Measurements from ENCODE around the gene USP13. TPM values are rescaled to one million over a fixed set of nuclear protein-coding genes. Genes with fewer than 3 reads are reported as not detected.

The USP13 gene
- total and polyA plus RNA-seq, 2 of the 13 experiments (the other 11 are each of a cell fraction or from before 2014, with no cell fraction given) = 15.9 to 36.7 TPM

DNA sequence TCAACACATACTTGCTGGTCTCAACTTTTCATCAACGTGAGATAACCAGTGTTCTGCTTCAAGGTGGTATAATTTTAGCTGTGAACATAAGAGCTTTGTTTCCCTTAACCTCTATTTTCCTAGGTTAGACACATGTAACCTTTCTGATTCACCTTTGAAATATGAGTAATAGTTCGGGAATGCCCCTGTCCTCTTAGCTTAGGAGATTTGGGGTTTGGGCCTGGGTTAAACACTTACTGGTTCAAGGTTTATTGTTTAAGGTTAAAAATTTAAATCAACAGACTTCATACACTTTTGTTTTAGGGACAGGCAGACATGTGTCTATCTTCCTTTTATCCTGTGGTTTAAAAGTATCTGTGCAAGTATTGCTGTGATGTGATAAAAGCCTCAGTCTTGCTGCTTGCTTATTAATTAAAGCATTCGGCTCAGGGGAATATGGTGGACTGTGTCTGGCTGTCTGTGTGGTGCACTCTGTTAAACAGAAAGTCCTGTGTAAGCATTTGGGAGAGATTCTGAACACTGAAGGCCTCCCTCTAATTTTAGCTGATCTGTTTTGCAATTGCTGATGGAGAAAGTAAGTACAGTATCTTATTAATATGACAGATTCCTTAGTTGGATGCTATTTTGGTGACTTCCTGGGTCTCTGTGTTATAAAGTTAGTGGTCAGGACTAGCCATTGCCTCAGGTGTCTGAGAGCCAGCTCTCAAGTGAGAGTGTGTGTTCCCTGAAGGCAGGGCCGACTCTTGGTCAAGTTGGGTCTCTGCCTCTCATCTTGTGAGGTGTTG is 81.8 kb downstream of the USP13 start (continued):
- TF ChIP-seq, protein P1, sequence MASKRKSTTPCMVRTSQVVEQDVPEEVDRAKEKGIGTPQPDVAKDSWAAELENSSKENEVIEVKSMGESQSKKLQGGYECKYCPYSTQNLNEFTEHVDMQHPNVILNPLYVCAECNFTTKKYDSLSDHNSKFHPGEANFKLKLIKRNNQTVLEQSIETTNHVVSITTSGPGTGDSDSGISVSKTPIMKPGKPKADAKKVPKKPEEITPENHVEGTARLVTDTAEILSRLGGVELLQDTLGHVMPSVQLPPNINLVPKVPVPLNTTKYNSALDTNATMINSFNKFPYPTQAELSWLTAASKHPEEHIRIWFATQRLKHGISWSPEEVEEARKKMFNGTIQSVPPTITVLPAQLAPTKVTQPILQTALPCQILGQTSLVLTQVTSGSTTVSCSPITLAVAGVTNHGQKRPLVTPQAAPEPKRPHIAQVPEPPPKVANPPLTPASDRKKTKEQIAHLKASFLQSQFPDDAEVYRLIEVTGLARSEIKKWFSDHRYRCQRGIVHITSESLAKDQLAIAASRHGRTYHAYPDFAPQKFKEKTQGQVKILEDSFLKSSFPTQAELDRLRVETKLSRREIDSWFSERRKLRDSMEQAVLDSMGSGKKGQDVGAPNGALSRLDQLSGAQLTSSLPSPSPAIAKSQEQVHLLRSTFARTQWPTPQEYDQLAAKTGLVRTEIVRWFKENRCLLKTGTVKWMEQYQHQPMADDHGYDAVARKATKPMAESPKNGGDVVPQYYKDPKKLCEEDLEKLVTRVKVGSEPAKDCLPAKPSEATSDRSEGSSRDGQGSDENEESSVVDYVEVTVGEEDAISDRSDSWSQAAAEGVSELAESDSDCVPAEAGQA (IDR thresholded peaks at IDR 0.05; ENCODE audit: low read depth) = no peak
- TF ChIP-seq, protein P1 (CRISPR knock-in tag; IDR thresholded peaks at IDR 0.05; ENCODE audit: borderline replicate concordance) = no peak
- TF ChIP-seq JUND (CRISPR knock-in tag; IDR thresholded peaks at IDR 0.05) (peak; percentile 90), NFIC (IDR thresholded peaks at IDR 0.05; ENCODE audit: low read length) (peak; percentile 83; the same call in 1 of the 2 replicates), MED1 (CRISPR knock-in tag; IDR thresholded peaks at IDR 0.05) (peak; percentile 88), ZNF773 (CRISPR knock-in tag; IDR thresholded peaks at IDR 0.05; ENCODE audit: borderline replicate concordance) (no peak), ZNF839 (CRISPR knock-in tag; IDR thresholded peaks at IDR 0.05; ENCODE audit: borderline replicate concordance) (no peak), FOXO1 (CRISPR knock-in tag; IDR thresholded peaks at IDR 0.05) (peak; percentile 58; the same call in 1 of the 2 replicates), ASH2L (IDR thresholded peaks at IDR 0.05; ENCODE audit: insufficient read length, low read depth, low read length) (peak; percentile 36), CHD4 (IDR thresholded peaks at IDR 0.05; ENCODE audit: borderline replicate concordance, low read length) (no peak), BRCA1 (CRISPR knock-in tag; IDR thresholded peaks at IDR 0.05) (no peak), PHF8 (CRISPR knock-in tag; IDR thresholded peaks at IDR 0.05) (no peak), FOXK1 (CRISPR knock-in tag; IDR thresholded peaks at IDR 0.05; ENCODE audit: borderline replicate concordance, low read depth) (peak; percentile 17; the same call in 1 of the 2 replicates), RBFOX2 (IDR thresholded peaks at IDR 0.05; ENCODE audit: low read depth, low read length) (0 out of 2 replicates have a peak, but pooled peaks have one; percentile 23), SOX6 (IDR thresholded peaks at IDR 0.05) (no peak), SOX6 (CRISPR knock-in tag; IDR thresholded peaks at IDR 0.05) (peak; percentile 92), ZNF431 (CRISPR knock-in tag; IDR thresholded peaks at IDR 0.05; ENCODE audit: borderline replicate concordance, low read depth) (no peak), POGZ (CRISPR knock-in tag; IDR thresholded peaks at IDR 0.05) (0 out of 2 replicates have a peak, but pooled peaks have one; percentile 22), ZNF598 (CRISPR knock-in tag; IDR thresholded peaks at IDR 0.05; ENCODE audit: borderline replicate concordance) (no peak)
- TF ChIP-seq, protein P2, sequence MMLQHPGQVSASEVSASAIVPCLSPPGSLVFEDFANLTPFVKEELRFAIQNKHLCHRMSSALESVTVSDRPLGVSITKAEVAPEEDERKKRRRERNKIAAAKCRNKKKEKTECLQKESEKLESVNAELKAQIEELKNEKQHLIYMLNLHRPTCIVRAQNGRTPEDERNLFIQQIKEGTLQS (CRISPR knock-in tag; IDR thresholded peaks at IDR 0.05) = peak; percentile 90
- TF ChIP-seq, protein P3, sequence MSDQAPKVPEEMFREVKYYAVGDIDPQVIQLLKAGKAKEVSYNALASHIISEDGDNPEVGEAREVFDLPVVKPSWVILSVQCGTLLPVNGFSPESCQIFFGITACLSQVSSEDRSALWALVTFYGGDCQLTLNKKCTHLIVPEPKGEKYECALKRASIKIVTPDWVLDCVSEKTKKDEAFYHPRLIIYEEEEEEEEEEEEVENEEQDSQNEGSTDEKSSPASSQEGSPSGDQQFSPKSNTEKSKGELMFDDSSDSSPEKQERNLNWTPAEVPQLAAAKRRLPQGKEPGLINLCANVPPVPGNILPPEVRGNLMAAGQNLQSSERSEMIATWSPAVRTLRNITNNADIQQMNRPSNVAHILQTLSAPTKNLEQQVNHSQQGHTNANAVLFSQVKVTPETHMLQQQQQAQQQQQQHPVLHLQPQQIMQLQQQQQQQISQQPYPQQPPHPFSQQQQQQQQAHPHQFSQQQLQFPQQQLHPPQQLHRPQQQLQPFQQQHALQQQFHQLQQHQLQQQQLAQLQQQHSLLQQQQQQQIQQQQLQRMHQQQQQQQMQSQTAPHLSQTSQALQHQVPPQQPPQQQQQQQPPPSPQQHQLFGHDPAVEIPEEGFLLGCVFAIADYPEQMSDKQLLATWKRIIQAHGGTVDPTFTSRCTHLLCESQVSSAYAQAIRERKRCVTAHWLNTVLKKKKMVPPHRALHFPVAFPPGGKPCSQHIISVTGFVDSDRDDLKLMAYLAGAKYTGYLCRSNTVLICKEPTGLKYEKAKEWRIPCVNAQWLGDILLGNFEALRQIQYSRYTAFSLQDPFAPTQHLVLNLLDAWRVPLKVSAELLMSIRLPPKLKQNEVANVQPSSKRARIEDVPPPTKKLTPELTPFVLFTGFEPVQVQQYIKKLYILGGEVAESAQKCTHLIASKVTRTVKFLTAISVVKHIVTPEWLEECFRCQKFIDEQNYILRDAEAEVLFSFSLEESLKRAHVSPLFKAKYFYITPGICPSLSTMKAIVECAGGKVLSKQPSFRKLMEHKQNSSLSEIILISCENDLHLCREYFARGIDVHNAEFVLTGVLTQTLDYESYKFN (CRISPR knock-in tag; conservative IDR thresholded peaks at IDR 0.05) = peak; percentile 94

Measured in HepG2 (cell line).